Measurements from ENCODE around the gene SMO.

- TF ChIP-seq POLR2A (IDR thresholded peaks at IDR 0.05; ENCODE audit: low read depth, low read length): no peak
- no peak for TF ChIP-seq EZH2 (IDR thresholded peaks at IDR 0.05; ENCODE audit: borderline replicate concordance, low read depth, low read length, severe bottlenecking)
- TF ChIP-seq, protein P1, sequence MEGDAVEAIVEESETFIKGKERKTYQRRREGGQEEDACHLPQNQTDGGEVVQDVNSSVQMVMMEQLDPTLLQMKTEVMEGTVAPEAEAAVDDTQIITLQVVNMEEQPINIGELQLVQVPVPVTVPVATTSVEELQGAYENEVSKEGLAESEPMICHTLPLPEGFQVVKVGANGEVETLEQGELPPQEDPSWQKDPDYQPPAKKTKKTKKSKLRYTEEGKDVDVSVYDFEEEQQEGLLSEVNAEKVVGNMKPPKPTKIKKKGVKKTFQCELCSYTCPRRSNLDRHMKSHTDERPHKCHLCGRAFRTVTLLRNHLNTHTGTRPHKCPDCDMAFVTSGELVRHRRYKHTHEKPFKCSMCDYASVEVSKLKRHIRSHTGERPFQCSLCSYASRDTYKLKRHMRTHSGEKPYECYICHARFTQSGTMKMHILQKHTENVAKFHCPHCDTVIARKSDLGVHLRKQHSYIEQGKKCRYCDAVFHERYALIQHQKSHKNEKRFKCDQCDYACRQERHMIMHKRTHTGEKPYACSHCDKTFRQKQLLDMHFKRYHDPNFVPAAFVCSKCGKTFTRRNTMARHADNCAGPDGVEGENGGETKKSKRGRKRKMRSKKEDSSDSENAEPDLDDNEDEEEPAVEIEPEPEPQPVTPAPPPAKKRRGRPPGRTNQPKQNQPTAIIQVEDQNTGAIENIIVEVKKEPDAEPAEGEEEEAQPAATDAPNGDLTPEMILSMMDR (IDR thresholded peaks at IDR 0.05; ENCODE audit: extremely low read depth in 1 of 2, insufficient read depth in 1 of 2, low read depth in 1 of 2, low read length in 2 of 2): no peak
Measured at GRCh38 chr7:129252128-129252527, 63.7 kb downstream of the SMO start.

All from endothelial cell of umbilical vein (primary cell).